NCI-H1417 treated with DMSO at 0.1 percent for 48 hours (cell line): ENCODE results near the gene DSCAML1.
A peak's percentile ranks its signal among the peaks of the same experiment; 100 is the strongest.

Experiments used
- DNase-seq: peaks from one replicate; lab custom pipeline; 2025; lab: John Stamatoyannopoulos, UW

DSCAML1 gene

GRCh38 chr11:117796872-117797529 lies at the start of gene DSCAML1:
TSS of gene DSCAML1 (minus strand) at chr11:117797216. CDS start at chr11:117797079, 137 bp downstream.
- DNase-seq = peak; percentile 22

DNA sequence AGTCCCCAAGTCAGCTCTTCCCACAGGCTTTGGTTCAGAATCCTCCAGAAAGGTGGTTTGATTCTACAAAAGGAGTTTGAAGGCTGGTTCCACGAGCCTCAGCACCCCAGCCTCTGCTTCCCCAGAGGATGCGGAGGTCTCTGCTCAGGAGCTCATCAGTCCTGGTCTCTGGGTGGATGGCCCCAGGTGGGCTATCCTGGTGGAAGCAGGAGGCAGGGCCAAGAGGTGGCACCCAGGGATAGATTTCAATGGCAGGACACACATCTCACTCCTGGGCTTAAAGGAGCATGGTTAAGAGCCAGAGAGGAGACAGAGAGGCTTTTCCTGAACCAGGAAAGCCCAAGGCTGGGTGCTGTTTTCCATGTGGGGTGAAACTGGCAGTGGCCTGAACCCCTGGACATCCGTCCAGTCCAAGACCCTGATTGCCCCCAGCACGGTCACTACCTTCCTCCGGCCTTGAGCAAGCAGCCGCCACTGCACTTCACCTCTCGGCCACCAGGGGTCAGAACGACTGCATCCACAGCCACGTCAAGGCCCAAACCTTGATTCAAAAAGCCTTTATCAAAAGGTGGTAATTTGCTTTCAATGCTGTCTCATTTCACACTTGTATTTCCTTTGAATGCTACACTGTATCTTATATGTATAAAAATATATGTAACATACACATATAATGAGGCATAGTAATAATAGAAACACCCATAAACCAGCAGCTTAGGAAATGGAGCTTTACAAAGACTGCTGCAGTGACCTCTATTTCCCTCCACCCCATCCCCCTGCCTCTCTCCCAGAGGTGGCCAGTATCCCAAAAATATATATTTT lies 46.9 kb upstream of the DSCAML1 start:
- peak; percentile 26 for DNase-seq

DNA sequence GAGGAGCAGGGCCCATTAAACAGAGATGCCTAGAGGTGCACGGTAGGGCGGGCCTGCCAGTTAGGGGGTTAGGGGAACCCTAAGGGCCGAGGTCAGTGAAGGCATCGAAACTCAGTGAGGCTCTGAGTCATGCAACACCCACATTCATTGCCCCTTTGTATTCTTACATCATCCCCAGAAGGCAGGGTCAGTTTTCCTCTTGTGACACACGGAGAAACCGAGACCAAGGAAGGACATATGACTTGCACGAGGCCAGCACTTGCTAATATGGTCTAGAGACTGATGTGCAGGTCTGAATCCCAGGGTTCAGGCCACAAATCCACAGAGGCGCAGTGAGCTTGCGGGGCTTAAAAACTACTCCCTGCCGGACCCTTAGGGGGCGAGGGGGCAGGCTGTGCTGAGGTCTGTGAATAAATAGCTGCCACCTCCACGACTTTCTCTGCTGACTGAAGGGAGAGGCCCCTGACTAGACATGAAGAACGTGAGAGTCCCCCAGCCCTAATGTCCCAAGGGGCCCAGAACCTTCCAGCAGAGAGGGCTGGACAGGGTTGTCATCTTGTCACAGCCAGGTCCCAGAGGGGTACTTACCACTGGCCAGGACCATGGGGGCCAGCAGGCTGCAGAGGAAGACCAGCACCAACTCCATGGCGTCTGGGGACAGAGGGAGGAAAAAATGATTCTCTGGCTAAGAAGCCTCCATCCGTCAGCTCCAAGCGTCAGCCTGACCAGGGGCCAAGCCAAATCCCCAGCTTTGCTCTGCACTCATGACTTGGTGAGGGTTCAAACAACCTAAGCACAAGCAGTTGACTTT lies 45.3 kb upstream of the DSCAML1 start:
- no peak for DNase-seq

DNA sequence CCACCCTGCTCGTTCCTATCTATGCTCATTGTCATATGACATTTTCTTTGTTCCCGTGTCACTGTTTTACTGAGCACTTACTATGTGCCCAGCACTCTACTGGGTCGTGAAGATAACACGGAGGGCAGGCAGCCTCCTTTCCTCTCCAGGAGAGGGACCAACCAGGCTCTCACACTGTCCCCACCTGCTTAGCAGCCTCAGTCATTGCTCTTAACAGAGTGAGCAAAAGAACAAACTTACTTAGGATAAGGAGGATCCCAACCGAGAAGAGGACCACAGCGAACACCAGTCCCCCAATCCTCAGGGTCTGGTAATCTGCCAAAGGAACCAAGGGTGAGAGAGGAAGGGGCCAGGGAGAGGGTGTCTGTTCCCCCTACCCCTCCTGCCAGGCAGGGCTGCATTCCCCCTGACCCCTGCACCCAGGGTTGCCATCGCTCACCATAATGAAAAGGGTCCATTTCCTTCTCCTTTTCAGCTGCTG lies 44.6 kb upstream of the DSCAML1 start:
- DNase-seq = no peak

GRCh38 chr11:117840881-117841550 lies 44.0 kb upstream of the DSCAML1 start:
- no peak for DNase-seq

GRCh38 chr11:117839936-117840813 lies 43.2 kb upstream of the DSCAML1 start:
- DNase-seq = no peak

- DNase-seq = no peak
Measured at GRCh38 chr11:117839380-117839881, 42.4 kb upstream of the DSCAML1 start.

- DNase-seq = no peak
Measured at GRCh38 chr11:117838901-117839300, 41.9 kb upstream of the DSCAML1 start.

DNA sequence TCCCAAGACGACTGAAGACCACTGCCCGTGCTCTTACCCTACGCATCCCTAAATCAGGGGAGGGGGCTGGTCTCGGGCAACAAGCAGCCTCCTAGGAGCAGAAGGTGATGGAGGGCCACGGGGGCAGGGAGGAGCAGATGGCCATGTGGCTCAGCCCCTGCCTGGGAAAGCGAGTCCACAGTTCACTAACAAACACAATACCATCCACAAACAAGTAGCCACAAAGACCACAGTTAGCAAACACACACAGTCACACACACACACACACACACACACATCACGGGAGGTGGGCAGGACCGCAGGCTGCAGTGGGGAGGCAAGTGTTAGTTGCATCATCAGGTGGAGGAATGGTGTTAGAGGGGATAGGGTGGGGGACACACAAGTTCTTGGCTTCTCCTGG lies 40.8 kb upstream of the DSCAML1 start:
- DNase-seq = no peak

GRCh38 chr11:117837070-117837776 lies 40.2 kb upstream of the DSCAML1 start:
- DNase-seq = no peak

DNA sequence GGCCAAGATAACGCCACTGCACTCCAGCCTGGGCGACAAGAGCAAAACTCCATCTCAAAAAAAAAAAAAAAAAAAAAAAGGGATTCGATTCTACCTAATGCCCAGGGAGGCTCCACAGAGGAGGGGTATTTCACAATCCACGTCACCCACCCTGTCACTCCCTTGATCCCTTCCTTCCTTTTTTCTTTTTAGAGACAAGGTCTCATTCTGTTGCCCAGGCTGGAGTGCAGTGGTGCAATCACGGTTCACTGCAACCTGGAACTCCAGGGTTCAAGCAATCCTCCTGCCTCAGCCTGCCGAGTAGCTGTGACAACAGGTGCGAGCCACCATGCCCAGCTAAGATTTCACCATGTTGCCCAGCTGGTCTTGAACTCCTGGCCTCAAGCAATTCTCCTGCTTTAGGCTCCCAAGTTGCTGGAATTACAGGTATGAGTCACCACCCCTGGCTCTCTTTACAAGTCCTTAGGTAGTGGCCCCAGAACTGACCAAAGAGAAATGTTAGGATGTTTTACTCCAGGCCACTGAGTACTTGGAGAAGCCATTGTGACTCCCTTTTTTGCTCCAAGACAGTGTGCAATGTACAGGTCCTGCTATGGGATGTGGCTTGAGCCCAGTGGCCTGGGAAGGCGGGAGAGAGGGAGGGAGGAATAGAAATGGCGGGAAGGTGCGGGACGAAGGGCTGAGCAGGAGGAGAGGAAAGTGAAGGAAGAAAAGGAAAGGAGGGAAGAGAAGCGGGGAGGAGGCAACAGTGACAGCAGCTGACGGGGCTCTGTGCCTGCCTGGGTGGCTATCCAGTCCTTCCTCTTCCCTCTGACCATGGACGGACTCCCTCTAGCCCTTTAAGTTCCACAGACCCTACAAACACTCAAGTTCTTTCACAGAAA lies 39.3 kb upstream of the DSCAML1 start:
- no peak for DNase-seq

DNA sequence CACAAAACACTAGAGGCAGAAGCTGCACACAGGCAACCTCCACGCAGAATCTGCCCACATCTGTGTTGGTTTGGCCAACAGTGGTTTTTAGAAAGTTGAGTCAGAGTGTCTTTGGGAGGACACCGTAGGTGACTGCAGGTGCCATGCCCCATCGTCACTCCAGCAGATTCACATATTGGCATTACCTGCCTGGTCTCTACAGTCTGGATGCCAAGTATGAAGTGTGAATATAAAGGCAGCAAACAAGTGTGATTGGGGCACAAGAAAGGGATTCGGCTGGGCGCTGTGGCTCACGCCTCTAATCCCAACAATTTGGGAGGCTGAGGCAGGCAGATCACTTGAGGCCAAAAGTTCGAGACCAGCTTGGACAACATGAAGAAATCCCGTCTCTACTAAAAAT lies 38.6 kb upstream of the DSCAML1 start:
- DNase-seq = no peak

- no peak for DNase-seq
Measured at GRCh38 chr11:117834838-117835443, 37.9 kb upstream of the DSCAML1 start.

GRCh38 chr11:117834068-117834810 lies 37.2 kb upstream of the DSCAML1 start:
- no peak for DNase-seq

GRCh38 chr11:117833401-117833891 lies 36.4 kb upstream of the DSCAML1 start:
- DNase-seq = peak; percentile 96

DNA sequence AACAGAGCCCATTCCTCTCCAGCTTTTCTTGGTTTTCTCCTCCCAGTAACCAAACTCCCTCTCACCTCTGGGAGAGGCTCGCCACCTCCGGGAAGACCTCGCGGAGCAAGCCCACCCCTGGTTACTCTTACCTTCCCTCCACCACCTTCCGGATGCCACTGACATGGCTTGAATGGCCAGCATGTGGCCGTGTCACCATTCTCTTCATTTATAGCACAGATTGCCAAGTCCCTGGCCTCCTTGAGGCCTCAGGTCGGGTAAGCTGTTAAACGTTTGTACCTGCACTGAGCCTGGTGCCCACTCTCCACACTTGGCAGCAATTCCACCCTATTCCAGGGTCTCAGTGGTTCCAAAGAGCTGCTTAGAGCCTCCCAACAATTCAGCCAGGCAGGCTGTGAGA lies 35.5 kb upstream of the DSCAML1 start:
- DNase-seq = no peak

- DNase-seq = no peak
Measured at GRCh38 chr11:117831661-117832415, 34.8 kb upstream of the DSCAML1 start.
